HL-60 (cell line): Measurements from ENCODE around the gene KCNJ16.
A peak's percentile ranks its signal among the peaks of the same experiment; 100 is the strongest.

Source experiments
- DNase-seq, 2 experiments: peaks; one replicate each; pipeline ENCODE4 v3.0.0-alpha.2; 2010 to 2020; ENCODE audit warnings: low read depth in 1 of 2, low spot score in 1 of 2
- H3K27ac ChIP-seq: fragments of 250-450 bp; sonication (Bioruptor Pico); replicated peaks from 2 replicates; pipeline ENCODE4 v1.5.1; 2020; ENCODE audit warnings: mild to moderate bottlenecking, moderate library complexity
- H3K27me3 ChIP-seq: fragments of 250-450 bp; sonication (Bioruptor Pico); 2 replicates; pipeline ENCODE4 v1.5.1; 2021; ENCODE audit warnings: mild to moderate bottlenecking, moderate library complexity; ENCODE audit not compliant: insufficient read depth, poor library complexity, severe bottlenecking
- H3K4me3 ChIP-seq: replicated peaks from 2 replicates; pipeline ENCODE4 v1.5.1; 2011; ENCODE audit warnings: mild to moderate bottlenecking, control low read depth, low read length; ENCODE audit not compliant: insufficient read depth
- CTCF ChIP-seq: IDR thresholded peaks from one replicate; pipeline ENCODE4 v1.5.1; 2011; ENCODE audit warnings: low read length, control low read depth, inconsistent platforms; ENCODE audit not compliant: insufficient read depth
- GABPA ChIP-seq: IDR thresholded peaks from 2 replicates; pipeline ENCODE4 v1.6.1; 2012; ENCODE audit warnings: low read depth
- POLR2AphosphoS5 ChIP-seq: IDR thresholded peaks from 2 replicates; pipeline ENCODE4 v1.6.1; 2012; ENCODE audit warnings: low read depth
- REST ChIP-seq: IDR thresholded peaks from 2 replicates; pipeline ENCODE4 v1.6.1; 2012; ENCODE audit warnings: low read depth; ENCODE audit not compliant: insufficient replicate concordance
- SPI1 ChIP-seq: IDR thresholded peaks from 2 replicates; pipeline ENCODE4 v1.6.1; 2012; ENCODE audit warnings: low read depth, mild to moderate bottlenecking, borderline replicate concordance

KCNJ16 gene

GRCh38 chr17:70115126-70115525, 40.1 kb downstream of the KCNJ16 start:
- no peak overlapping the region for H3K27ac ChIP-seq
- no peak for DNase-seq
- no peaks in the 10 kb centered on the region for H3K27me3 ChIP-seq
- no peak for TF ChIP-seq POLR2AphosphoS5
- TF ChIP-seq CTCF: no peak
- no peak for TF ChIP-seq REST
- no peak for TF ChIP-seq GABPA
- no peak for TF ChIP-seq SPI1
- no peak overlapping the region for H3K4me3 ChIP-seq

- Histone ChIP-seq H3K27me3 (no peaks in the 10 kb centered on the region), H3K27ac (no peak overlapping the region), H3K4me3 (no peak overlapping the region)
- DNase-seq: no peak
- no peak for TF ChIP-seq REST
Measured at GRCh38 chr17:70116919-70117318, 41.9 kb downstream of the KCNJ16 start.

GRCh38 chr17:70119545-70119944, 44.5 kb downstream of the KCNJ16 start:
- Histone ChIP-seq H3K27me3 (no peaks in the 10 kb centered on the region), H3K4me3 (no peak overlapping the region), H3K27ac (no peak overlapping the region)
- TF ChIP-seq SPI1: no peak
- TF ChIP-seq REST: no peak
- TF ChIP-seq POLR2AphosphoS5: no peak
- no peak for TF ChIP-seq GABPA
- no peak for TF ChIP-seq CTCF
- no peak for DNase-seq

GRCh38 chr17:70119983-70120382, 45.0 kb downstream of the KCNJ16 start:
- no peak for TF ChIP-seq SPI1
- TF ChIP-seq GABPA: no peak
- peak in 1 of 2 experiments; percentile 18 for DNase-seq
- Histone ChIP-seq H3K4me3 (no peak overlapping the region), H3K27ac (no peak overlapping the region), H3K27me3 (no peaks in the 10 kb centered on the region)
